OCI-LY1 (cell line): Measurements from ENCODE around the gene ADCY7.

Experiments used
- EZH2 ChIP-seq: fragments of 200-600 bp; sonication (generic), shearing (Covaris generic); IDR thresholded peaks from 2 replicates; pipeline ENCODE4 v1.8.0; 2017; ENCODE audit warnings: borderline replicate concordance, mixed run types, mild to moderate bottlenecking, antibody characterized with exemption, low read length, moderate library complexity, mixed read lengths
- TF ChIP-seq, protein P1 (sequence below): fragments of 200-600 bp; sonication (generic), shearing (Covaris generic); IDR thresholded peaks from 2 replicates; pipeline ENCODE4 v1.5.1; 2017; ENCODE audit warnings: mild to moderate bottlenecking, antibody characterized with exemption, low read length, moderate library complexity, mixed read lengths

GRCh38 chr16:50316848-50317630 is 50.7 kb downstream of the ADCY7 start:
- TF ChIP-seq, protein P1, sequence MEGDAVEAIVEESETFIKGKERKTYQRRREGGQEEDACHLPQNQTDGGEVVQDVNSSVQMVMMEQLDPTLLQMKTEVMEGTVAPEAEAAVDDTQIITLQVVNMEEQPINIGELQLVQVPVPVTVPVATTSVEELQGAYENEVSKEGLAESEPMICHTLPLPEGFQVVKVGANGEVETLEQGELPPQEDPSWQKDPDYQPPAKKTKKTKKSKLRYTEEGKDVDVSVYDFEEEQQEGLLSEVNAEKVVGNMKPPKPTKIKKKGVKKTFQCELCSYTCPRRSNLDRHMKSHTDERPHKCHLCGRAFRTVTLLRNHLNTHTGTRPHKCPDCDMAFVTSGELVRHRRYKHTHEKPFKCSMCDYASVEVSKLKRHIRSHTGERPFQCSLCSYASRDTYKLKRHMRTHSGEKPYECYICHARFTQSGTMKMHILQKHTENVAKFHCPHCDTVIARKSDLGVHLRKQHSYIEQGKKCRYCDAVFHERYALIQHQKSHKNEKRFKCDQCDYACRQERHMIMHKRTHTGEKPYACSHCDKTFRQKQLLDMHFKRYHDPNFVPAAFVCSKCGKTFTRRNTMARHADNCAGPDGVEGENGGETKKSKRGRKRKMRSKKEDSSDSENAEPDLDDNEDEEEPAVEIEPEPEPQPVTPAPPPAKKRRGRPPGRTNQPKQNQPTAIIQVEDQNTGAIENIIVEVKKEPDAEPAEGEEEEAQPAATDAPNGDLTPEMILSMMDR, result no peak
- TF ChIP-seq EZH2, result no peak
